ENCODE results near the gene KIF26B.

KIF26B gene

GRCh38 chr1:245404527-245404926 is 249.7 kb downstream of the KIF26B start:
- Histone ChIP-seq H3K36me3 (ENCODE audit: control insufficient read depth, insufficient read depth, low read length) (no peaks in the 10 kb centered on the region), H3K9ac (ENCODE audit: low read length) (no peak overlapping the region), H3K27me3 (ENCODE audit: control insufficient read depth, insufficient read depth, low read length) (no peaks in the 10 kb centered on the region), H3K9me3 (ENCODE audit: control insufficient read depth, low read length) (no peaks in the 10 kb centered on the region), H3K4me3 (ENCODE audit: low read length) (no peak overlapping the region), H3K4me1 (ENCODE audit: control insufficient read depth, insufficient read depth, low read length) (no peaks in the 10 kb centered on the region)

GRCh38 chr1:245404952-245405351 is 250.2 kb downstream of the KIF26B start:
- no peaks in the 10 kb centered on the region for H3K9me3 ChIP-seq (ENCODE audit: control insufficient read depth, low read length)
- no peak overlapping the region for H3K4me3 ChIP-seq (ENCODE audit: low read length)
- H3K36me3 ChIP-seq (ENCODE audit: control insufficient read depth, insufficient read depth, low read length), result no peaks in the 10 kb centered on the region
- no peak overlapping the region for H3K9ac ChIP-seq (ENCODE audit: low read length)
- no peaks in the 10 kb centered on the region for H3K4me1 ChIP-seq (ENCODE audit: control insufficient read depth, insufficient read depth, low read length)
- no peaks in the 10 kb centered on the region for H3K27me3 ChIP-seq (ENCODE audit: control insufficient read depth, insufficient read depth, low read length)

DNA sequence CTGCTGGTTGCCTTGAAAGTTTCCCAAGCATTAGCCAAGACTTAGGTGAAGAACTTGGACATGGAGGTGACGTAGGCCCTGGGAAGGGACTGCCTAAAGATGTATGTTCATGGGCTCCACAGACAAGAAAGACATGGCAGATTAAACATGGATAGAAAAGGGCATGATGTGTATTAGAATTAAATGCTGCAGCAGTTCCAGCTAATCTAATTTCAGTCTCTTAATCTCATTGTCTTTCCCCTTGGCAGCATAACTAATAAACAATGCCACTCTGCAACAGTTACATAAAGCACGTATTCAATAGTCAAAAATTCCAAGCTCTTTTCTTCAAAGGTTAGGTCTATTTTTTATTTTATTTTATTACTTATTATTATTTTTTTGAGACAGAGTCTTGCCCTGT is 251.6 kb downstream of the KIF26B start:
- H3K9me3 ChIP-seq (ENCODE audit: control insufficient read depth, low read length), result no peaks in the 10 kb centered on the region
- H3K4me1 ChIP-seq (ENCODE audit: control insufficient read depth, insufficient read depth, low read length), result no peaks in the 10 kb centered on the region
- H3K27me3 ChIP-seq (ENCODE audit: control insufficient read depth, insufficient read depth, low read length), result no peaks in the 10 kb centered on the region
- H3K4me3 ChIP-seq (ENCODE audit: low read length), result no peak overlapping the region
- H3K36me3 ChIP-seq (ENCODE audit: control insufficient read depth, insufficient read depth, low read length), result no peaks in the 10 kb centered on the region
- no peak overlapping the region for H3K9ac ChIP-seq (ENCODE audit: low read length)

DNA sequence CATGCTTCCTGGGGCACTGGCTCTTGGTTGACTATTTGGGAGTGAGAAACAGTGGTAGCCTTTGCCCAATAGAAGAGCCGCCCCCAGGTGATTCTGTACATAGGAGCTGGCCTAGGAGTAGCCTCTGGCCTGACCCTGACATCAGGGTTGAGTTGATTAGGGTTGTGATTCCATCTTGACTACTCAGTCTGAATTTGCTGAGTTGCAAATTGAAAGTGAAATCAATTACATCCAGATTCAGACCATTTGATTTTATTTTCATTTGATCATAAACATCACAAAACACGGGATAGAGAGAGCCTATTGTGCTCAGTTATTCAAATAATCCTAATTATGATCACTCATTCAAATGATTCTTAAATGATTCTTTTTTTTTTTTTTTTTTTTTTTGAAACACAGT is 253.2 kb downstream of the KIF26B start:
- Histone ChIP-seq H3K4me1 (ENCODE audit: control insufficient read depth, insufficient read depth, low read length) (no peaks in the 10 kb centered on the region), H3K27me3 (ENCODE audit: control insufficient read depth, insufficient read depth, low read length) (no peaks in the 10 kb centered on the region), H3K9ac (ENCODE audit: low read length) (no peak overlapping the region), H3K36me3 (ENCODE audit: control insufficient read depth, insufficient read depth, low read length) (no peaks in the 10 kb centered on the region), H3K9me3 (ENCODE audit: control insufficient read depth, low read length) (no peaks in the 10 kb centered on the region), H3K4me3 (ENCODE audit: low read length) (no peak overlapping the region)

- H3K4me3 ChIP-seq (ENCODE audit: low read length), result no peak overlapping the region
- H3K27me3 ChIP-seq (ENCODE audit: control insufficient read depth, insufficient read depth, low read length), result no peaks in the 10 kb centered on the region
- H3K9me3 ChIP-seq (ENCODE audit: control insufficient read depth, low read length), result no peaks in the 10 kb centered on the region
- H3K4me1 ChIP-seq (ENCODE audit: control insufficient read depth, insufficient read depth, low read length), result no peaks in the 10 kb centered on the region
- no peak overlapping the region for H3K9ac ChIP-seq (ENCODE audit: low read length)
- H3K36me3 ChIP-seq (ENCODE audit: control insufficient read depth, insufficient read depth, low read length), result no peaks in the 10 kb centered on the region
Measured at GRCh38 chr1:245409341-245410195, 254.8 kb downstream of the KIF26B start.

DNA sequence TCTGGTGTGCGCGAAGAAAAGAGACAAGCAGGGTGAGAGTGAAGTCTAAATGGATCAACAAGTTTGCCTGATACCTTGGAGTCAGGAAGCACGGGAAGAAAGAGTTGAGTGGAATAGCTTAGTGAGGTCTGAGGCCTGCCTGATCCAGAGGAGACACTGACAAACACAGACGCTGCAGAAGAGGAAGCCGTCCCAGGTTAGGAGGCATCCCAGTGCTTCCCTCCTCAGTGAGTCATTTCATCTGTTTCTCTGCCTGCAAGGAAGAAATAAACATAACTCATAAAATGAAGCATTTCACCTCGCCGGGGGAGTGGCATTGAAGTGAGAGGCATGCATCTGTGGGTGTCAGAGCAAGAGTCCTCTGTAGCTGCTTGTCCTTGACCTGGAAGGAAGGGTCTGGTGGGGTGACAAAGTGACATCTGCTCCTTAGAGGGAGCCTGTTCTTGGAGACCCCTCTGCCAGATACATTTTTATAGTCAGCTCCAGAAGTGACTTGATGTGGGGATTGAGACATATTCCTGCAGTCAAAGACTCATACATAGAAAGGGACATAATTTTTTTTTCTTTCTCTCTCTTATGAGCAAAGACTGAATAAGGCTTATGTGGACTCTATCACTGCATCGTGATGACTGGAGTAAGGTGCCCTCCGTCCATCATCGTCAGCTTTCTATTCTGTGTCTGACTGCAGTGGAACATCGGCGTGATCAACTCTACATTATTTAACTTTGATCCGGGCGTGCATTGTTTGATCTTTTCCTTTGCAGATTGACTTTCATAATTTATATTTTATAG is 256.7 kb downstream of the KIF26B start:
- no peaks in the 10 kb centered on the region for H3K4me1 ChIP-seq (ENCODE audit: control insufficient read depth, insufficient read depth, low read length)
- no peak overlapping the region for H3K9ac ChIP-seq (ENCODE audit: low read length)
- no peak overlapping the region for H3K4me3 ChIP-seq (ENCODE audit: low read length)
- H3K27me3 ChIP-seq (ENCODE audit: control insufficient read depth, insufficient read depth, low read length), result no peaks in the 10 kb centered on the region
- no peaks in the 10 kb centered on the region for H3K9me3 ChIP-seq (ENCODE audit: control insufficient read depth, low read length)
- H3K36me3 ChIP-seq (ENCODE audit: control insufficient read depth, insufficient read depth, low read length), result no peaks in the 10 kb centered on the region

GRCh38 chr1:245412306-245412705 is 257.5 kb downstream of the KIF26B start:
- no peaks in the 10 kb centered on the region for H3K27me3 ChIP-seq (ENCODE audit: control insufficient read depth, insufficient read depth, low read length)
- H3K36me3 ChIP-seq (ENCODE audit: control insufficient read depth, insufficient read depth, low read length), result no peaks in the 10 kb centered on the region
- H3K9me3 ChIP-seq (ENCODE audit: control insufficient read depth, low read length), result no peaks in the 10 kb centered on the region
- no peak overlapping the region for H3K4me3 ChIP-seq (ENCODE audit: low read length)
- H3K9ac ChIP-seq (ENCODE audit: low read length), result no peak overlapping the region
- H3K4me1 ChIP-seq (ENCODE audit: control insufficient read depth, insufficient read depth, low read length), result no peaks in the 10 kb centered on the region

- Histone ChIP-seq H3K36me3 (ENCODE audit: control insufficient read depth, insufficient read depth, low read length) (no peaks in the 10 kb centered on the region), H3K27me3 (ENCODE audit: control insufficient read depth, insufficient read depth, low read length) (no peaks in the 10 kb centered on the region), H3K9ac (ENCODE audit: low read length) (no peak overlapping the region), H3K9me3 (ENCODE audit: control insufficient read depth, low read length) (no peaks in the 10 kb centered on the region), H3K4me1 (ENCODE audit: control insufficient read depth, insufficient read depth, low read length) (no peaks in the 10 kb centered on the region), H3K4me3 (ENCODE audit: low read length) (no peak overlapping the region)
Measured at GRCh38 chr1:245416781-245417180, 262.0 kb downstream of the KIF26B start.

DNA sequence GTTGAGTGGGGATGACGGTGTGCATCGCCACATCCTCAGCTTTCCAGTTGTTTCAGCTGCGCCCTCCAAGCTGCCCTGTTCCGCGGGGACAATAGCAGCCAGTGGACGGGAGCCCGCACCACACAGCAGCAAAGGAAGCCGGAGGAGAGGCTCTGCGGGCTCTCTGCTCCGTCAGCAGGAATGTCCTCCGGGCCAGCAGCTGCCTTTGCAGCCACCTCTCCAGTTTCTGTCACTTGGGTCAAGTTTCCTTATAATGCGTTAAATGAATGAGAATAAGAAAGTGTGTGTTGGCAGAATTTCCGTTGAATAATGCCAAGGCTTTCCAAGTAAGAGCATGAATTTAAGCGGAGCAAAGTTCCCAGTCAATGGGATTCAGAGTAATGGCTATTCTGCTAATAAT is 263.3 kb downstream of the KIF26B start:
- Histone ChIP-seq H3K9me3 (ENCODE audit: control insufficient read depth, low read length) (no peaks in the 10 kb centered on the region), H3K4me1 (ENCODE audit: control insufficient read depth, insufficient read depth, low read length) (no peaks in the 10 kb centered on the region), H3K27me3 (ENCODE audit: control insufficient read depth, insufficient read depth, low read length) (no peaks in the 10 kb centered on the region)

GRCh38 chr1:245419461-245419978 is 264.7 kb downstream of the KIF26B start:
- Histone ChIP-seq H3K9me3 (ENCODE audit: control insufficient read depth, low read length) (no peaks in the 10 kb centered on the region), H3K27me3 (ENCODE audit: control insufficient read depth, insufficient read depth, low read length) (no peaks in the 10 kb centered on the region), H3K36me3 (ENCODE audit: control insufficient read depth, insufficient read depth, low read length) (no peaks in the 10 kb centered on the region), H3K4me1 (ENCODE audit: control insufficient read depth, insufficient read depth, low read length) (no peaks in the 10 kb centered on the region), H3K4me3 (ENCODE audit: low read length) (no peak overlapping the region), H3K9ac (ENCODE audit: low read length) (no peak overlapping the region)

More for the DNA sequence above, 263.3 kb downstream of the KIF26B start:
- Histone ChIP-seq H3K9ac (ENCODE audit: low read length) (no peak overlapping the region), H3K36me3 (ENCODE audit: control insufficient read depth, insufficient read depth, low read length) (no peaks in the 10 kb centered on the region), H3K4me3 (ENCODE audit: low read length) (no peak overlapping the region)

GRCh38 chr1:245419989-245420388 is 265.2 kb downstream of the KIF26B start:
- no peaks in the 10 kb centered on the region for H3K4me1 ChIP-seq (ENCODE audit: control insufficient read depth, insufficient read depth, low read length)
- H3K9ac ChIP-seq (ENCODE audit: low read length), result no peak overlapping the region
- no peaks in the 10 kb centered on the region for H3K9me3 ChIP-seq (ENCODE audit: control insufficient read depth, low read length)
- H3K36me3 ChIP-seq (ENCODE audit: control insufficient read depth, insufficient read depth, low read length), result no peaks in the 10 kb centered on the region
- H3K27me3 ChIP-seq (ENCODE audit: control insufficient read depth, insufficient read depth, low read length), result no peaks in the 10 kb centered on the region
- H3K4me3 ChIP-seq (ENCODE audit: low read length), result no peak overlapping the region

- no peak overlapping the region for H3K9ac ChIP-seq (ENCODE audit: low read length)
- H3K4me1 ChIP-seq (ENCODE audit: control insufficient read depth, insufficient read depth, low read length), result no peaks in the 10 kb centered on the region
- no peak overlapping the region for H3K4me3 ChIP-seq (ENCODE audit: low read length)
- no peaks in the 10 kb centered on the region for H3K9me3 ChIP-seq (ENCODE audit: control insufficient read depth, low read length)
- H3K27me3 ChIP-seq (ENCODE audit: control insufficient read depth, insufficient read depth, low read length), result no peaks in the 10 kb centered on the region
- H3K36me3 ChIP-seq (ENCODE audit: control insufficient read depth, insufficient read depth, low read length), result no peaks in the 10 kb centered on the region
Measured at GRCh38 chr1:245420926-245421325, 266.1 kb downstream of the KIF26B start.
